GM23338 (cell line): ENCODE results near the gene ADIRF.
"Not testable (repeated sequence)": the region's sequence is repeated elsewhere in the genome, so short reads cannot be mapped to it uniquely, and the experiment has no call there.

Experiments
- CREB1 ChIP-seq: fragments of 250-450 bp; sonication (Bioruptor Pico); IDR thresholded peaks from 2 replicates; pipeline ENCODE4 v1.5.0; 2020; ENCODE audit warnings: low read depth, mild to moderate bottlenecking, moderate library complexity
- EZH2 ChIP-seq: fragments of 200-600 bp; sonication (generic); IDR thresholded peaks from one replicate; pipeline ENCODE4 v1.8.0; 2017; ENCODE audit warnings: antibody characterized with exemption, mild to moderate bottlenecking, low read depth; ENCODE audit not compliant: unreplicated experiment
- EZH2phosphoT487 ChIP-seq: fragments of 200-600 bp; sonication (generic); IDR thresholded peaks from one replicate; pipeline ENCODE4 v1.8.1; 2018; ENCODE audit warnings: antibody characterized with exemption; ENCODE audit not compliant: unreplicated experiment
- JUNB ChIP-seq: IDR thresholded peaks from one replicate; pipeline ENCODE4 v1.6.1; 2016; ENCODE audit warnings: antibody characterized with exemption; ENCODE audit not compliant: unreplicated experiment
- NANOG ChIP-seq: IDR thresholded peaks from 2 replicates; pipeline ENCODE4 v1.6.1; 2016; ENCODE audit warnings: antibody characterized with exemption, borderline replicate concordance
- POLR2AphosphoS5 ChIP-seq: IDR thresholded peaks from 2 replicates; pipeline ENCODE4 v1.6.1; 2016; ENCODE audit warnings: antibody characterized with exemption, low read depth
- REST ChIP-seq: IDR thresholded peaks from one replicate; pipeline ENCODE4 v1.6.1; 2018; ENCODE audit warnings: antibody characterized with exemption; ENCODE audit not compliant: unreplicated experiment
- STAT1 ChIP-seq: IDR thresholded peaks from one replicate; pipeline ENCODE4 v1.6.1; 2016; ENCODE audit warnings: antibody characterized with exemption; ENCODE audit not compliant: unreplicated experiment
- ZNF114 ChIP-seq: fragments of 250-450 bp; sonication (Bioruptor Pico); IDR thresholded peaks from 2 replicates; pipeline ENCODE4 v1.5.0; 2020; ENCODE audit warnings: mild to moderate bottlenecking, moderate library complexity
- ZNF331 ChIP-seq: fragments of 250-450 bp; sonication (Bioruptor Pico); IDR thresholded peaks from 2 replicates; pipeline ENCODE4 v1.5.0; 2020; ENCODE audit warnings: low read depth, mild to moderate bottlenecking, moderate library complexity
- TF ChIP-seq, protein P1 (sequence below), 2 experiments: fragments of 200-600 bp in 1 of 2; sonication (generic) in 1 of 2; conservative IDR thresholded peaks; 2 replicates each; pipeline versions ENCODE4 v1.5.1 to v1.6.1; 2016 to 2017; ENCODE audit warnings: antibody characterized with exemption in 2 of 2, low read depth in 2 of 2, mild to moderate bottlenecking in 2 of 2, moderate library complexity in 1 of 2
- TF ChIP-seq, protein P2 (sequence below): IDR thresholded peaks from 2 replicates; pipeline ENCODE4 v1.6.1; 2016; ENCODE audit warnings: antibody characterized with exemption

GRCh38 chr10:87007124-87007523 is 38.8 kb downstream of the ADIRF start:
- TF ChIP-seq CREB1; NANOG; EZH2; EZH2phosphoT487; POLR2AphosphoS5; JUNB; REST; ZNF114 (CRISPR knock-in tag); ZNF331 (CRISPR knock-in tag); STAT1: not testable (repeated sequence)
- TF ChIP-seq, protein P1, sequence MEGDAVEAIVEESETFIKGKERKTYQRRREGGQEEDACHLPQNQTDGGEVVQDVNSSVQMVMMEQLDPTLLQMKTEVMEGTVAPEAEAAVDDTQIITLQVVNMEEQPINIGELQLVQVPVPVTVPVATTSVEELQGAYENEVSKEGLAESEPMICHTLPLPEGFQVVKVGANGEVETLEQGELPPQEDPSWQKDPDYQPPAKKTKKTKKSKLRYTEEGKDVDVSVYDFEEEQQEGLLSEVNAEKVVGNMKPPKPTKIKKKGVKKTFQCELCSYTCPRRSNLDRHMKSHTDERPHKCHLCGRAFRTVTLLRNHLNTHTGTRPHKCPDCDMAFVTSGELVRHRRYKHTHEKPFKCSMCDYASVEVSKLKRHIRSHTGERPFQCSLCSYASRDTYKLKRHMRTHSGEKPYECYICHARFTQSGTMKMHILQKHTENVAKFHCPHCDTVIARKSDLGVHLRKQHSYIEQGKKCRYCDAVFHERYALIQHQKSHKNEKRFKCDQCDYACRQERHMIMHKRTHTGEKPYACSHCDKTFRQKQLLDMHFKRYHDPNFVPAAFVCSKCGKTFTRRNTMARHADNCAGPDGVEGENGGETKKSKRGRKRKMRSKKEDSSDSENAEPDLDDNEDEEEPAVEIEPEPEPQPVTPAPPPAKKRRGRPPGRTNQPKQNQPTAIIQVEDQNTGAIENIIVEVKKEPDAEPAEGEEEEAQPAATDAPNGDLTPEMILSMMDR (conservative IDR thresholded peaks at IDR 0.05; ENCODE audit: low read depth in 2 of 2) = not testable (repeated sequence)
- TF ChIP-seq, protein P2, sequence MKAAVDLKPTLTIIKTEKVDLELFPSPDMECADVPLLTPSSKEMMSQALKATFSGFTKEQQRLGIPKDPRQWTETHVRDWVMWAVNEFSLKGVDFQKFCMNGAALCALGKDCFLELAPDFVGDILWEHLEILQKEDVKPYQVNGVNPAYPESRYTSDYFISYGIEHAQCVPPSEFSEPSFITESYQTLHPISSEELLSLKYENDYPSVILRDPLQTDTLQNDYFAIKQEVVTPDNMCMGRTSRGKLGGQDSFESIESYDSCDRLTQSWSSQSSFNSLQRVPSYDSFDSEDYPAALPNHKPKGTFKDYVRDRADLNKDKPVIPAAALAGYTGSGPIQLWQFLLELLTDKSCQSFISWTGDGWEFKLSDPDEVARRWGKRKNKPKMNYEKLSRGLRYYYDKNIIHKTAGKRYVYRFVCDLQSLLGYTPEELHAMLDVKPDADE = not testable (repeated sequence)
